Uterus (tissue), 4 donors: ENCODE measurements around the gene RIMBP3B. TPM values are rescaled to one million over a fixed set of nuclear protein-coding genes. Genes with fewer than 3 reads are reported as not detected.
"Not testable (repeated sequence)": the region's sequence is repeated elsewhere in the genome, so short reads cannot be mapped to it uniquely, and the experiment has no call there.

ENCODE experiments used
- DNase-seq, 2 donors: peaks; one replicate each; pipeline ENCODE4 v3.0.0-alpha.2; 2019 to 2020
- H3K27ac ChIP-seq, 2 donors: fragments of 200-600 bp; sonication (generic); 1 replicate in 1 of 2; 2 replicates in 1 of 2; pipeline ENCODE4 v1.5.1; 2016 to 2018
- H3K27me3 ChIP-seq, 2 donors: fragments of 200-600 bp; sonication (generic); one replicate each; pipeline ENCODE4 v1.5.1; 2018 to 2019; ENCODE audit warnings: control low read depth in 1 of 2
- H3K36me3 ChIP-seq, 2 donors: fragments of 200-600 bp; sonication (generic); one replicate each; pipeline ENCODE4 v1.5.1; 2019; ENCODE audit warnings: control low read depth in 1 of 2
- H3K4me1 ChIP-seq, 2 donors: fragments of 200-600 bp; sonication (generic); one replicate each; pipeline ENCODE4 v1.5.1; 2018 to 2019; ENCODE audit warnings: control low read depth in 1 of 2
- H3K4me3 ChIP-seq, 2 donors: fragments of 200-600 bp; sonication (generic); 1 replicate in 1 of 2; 2 replicates in 1 of 2; pipeline ENCODE4 v1.5.1; 2018 to 2019; ENCODE audit warnings: mild to moderate bottlenecking in 1 of 2
- H3K9me3 ChIP-seq, 2 donors: fragments of 200-600 bp; sonication (generic); one replicate each; pipeline ENCODE4 v1.5.1; 2019; ENCODE audit warnings: control low read depth in 1 of 2
- intact Hi-C: fragments of 100-400 bp; cut with DNase I; formaldehyde crosslinking; loops from one replicate; pipeline ENCODE4 v1.15.1; 2023; ENCODE audit warnings: low total_unique reads
- total RNA-seq, 4 donors: library from RNA; depleted of rRNA in 3 of 4; stranded (reverse); fragments of >200 nt in 3 of 4; gene quantifications; one replicate each; pipeline versions ENCODE4 v1.1.0 to v1.2.4, GENCODE V29; 2014 to 2023
- donor health status: DM: yes; HTN: yes; CAD: no.

Gene RIMBP3B, protein sequence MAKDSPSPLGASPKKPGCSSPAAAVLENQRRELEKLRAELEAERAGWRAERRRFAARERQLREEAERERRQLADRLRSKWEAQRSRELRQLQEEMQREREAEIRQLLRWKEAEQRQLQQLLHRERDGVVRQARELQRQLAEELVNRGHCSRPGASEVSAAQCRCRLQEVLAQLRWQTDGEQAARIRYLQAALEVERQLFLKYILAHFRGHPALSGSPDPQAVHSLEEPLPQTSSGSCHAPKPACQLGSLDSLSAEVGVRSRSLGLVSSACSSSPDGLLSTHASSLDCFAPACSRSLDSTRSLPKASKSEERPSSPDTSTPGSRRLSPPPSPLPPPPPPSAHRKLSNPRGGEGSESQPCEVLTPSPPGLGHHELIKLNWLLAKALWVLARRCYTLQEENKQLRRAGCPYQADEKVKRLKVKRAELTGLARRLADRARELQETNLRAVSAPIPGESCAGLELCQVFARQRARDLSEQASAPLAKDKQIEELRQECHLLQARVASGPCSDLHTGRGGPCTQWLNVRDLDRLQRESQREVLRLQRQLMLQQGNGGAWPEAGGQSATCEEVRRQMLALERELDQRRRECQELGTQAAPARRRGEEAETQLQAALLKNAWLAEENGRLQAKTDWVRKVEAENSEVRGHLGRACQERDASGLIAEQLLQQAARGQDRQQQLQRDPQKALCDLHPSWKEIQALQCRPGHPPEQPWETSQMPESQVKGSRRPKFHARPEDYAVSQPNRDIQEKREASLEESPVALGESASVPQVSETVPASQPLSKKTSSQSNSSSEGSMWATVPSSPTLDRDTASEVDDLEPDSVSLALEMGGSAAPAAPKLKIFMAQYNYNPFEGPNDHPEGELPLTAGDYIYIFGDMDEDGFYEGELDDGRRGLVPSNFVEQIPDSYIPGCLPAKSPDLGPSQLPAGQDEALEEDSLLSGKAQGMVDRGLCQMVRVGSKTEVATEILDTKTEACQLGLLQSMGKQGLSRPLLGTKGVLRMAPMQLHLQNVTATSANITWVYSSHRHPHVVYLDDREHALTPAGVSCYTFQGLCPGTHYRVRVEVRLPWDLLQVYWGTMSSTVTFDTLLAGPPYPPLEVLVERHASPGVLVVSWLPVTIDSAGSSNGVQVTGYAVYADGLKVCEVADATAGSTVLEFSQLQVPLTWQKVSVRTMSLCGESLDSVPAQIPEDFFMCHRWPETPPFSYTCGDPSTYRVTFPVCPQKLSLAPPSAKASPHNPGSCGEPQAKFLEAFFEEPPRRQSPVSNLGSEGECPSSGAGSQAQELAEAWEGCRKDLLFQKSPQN (N-terminal part only)
- total RNA-seq: under 1 TPM in 2 of 4 donors, not detected in 2; 0.27 to 0.41 TPM

DNA sequence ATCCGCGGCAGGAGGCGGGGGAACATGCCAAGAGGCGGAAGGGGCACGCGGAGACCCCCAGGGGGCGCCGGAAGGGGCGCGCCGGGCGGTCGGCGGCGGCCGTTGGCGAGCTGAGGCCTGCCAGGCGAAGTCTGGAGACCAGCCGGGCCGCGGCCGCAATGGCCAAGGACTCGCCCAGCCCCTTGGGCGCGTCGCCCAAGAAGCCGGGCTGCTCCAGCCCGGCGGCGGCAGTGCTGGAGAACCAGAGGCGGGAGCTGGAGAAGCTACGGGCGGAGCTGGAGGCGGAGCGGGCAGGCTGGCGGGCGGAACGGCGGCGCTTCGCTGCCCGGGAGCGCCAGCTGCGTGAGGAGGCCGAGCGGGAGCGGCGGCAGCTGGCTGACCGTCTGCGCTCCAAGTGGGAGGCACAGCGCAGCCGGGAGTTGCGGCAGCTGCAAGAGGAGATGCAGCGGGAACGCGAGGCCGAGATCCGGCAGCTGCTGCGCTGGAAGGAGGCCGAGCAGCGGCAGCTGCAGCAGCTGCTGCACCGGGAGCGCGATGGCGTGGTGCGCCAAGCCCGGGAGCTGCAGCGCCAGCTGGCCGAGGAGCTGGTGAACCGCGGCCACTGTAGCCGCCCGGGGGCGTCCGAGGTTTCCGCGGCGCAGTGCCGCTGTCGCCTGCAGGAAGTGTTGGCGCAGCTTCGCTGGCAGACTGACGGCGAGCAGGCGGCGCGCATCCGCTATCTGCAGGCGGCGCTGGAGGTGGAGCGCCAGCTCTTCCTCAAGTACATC is at the start of gene RIMBP3B:
Gene RIMBP3B (plus strand): TSS at position 51 of the 767 bp plus-strand sequence. CDS start 108 bp downstream, at position 159.
- H3K9me3 ChIP-seq, H3K27ac ChIP-seq, H3K4me3 ChIP-seq, H3K36me3 ChIP-seq, intact Hi-C loops, DNase-seq, H3K4me1 ChIP-seq, H3K27me3 ChIP-seq: not testable (repeated sequence)

DNA sequence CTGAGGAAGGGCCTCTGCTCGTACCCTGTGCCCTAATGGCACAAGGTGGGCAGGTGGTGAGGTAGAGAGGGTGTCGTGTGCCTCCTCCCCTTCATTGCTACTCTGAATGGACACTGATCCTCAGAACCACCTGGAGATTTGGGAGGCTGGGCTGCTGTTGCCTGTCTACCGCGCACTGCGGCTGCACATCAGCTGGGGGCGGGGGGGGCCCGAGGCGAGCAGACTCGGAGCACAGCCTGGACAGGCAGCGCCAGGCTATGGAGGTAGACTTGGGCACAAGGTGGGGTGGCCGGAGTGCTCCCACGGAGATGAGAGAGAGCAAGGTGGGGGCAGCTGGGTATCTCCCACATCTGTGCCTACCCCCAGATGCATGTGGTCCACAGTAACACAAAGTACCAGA is 26.0 kb upstream of the RIMBP3B start:
- DNase-seq, H3K27ac ChIP-seq, H3K36me3 ChIP-seq, H3K9me3 ChIP-seq, H3K4me3 ChIP-seq, intact Hi-C loops, H3K27me3 ChIP-seq, H3K4me1 ChIP-seq: not testable (repeated sequence)

DNA sequence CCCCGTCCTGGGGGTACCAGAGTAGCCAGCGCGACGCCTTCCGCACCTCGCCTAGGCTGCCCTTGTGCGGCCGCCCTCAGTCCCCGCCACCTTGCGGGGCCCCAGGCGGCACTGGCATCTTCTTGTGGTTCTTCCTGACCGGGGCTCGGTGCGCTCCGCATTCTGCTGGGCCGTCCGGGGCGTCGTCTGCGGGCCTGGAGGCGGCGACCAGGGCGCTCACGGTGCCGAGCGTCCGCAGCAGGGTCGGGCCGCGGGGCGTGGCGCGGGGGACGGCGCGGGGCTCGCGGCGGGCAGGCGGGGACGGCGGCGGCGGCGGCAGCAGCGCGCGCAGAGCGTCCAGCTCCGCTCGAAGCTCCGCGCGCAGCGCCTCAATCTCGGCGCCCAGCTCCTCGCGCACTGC is 23.0 kb upstream of the RIMBP3B start:
- H3K36me3 ChIP-seq, intact Hi-C loops, H3K4me1 ChIP-seq, H3K4me3 ChIP-seq, H3K9me3 ChIP-seq, H3K27me3 ChIP-seq, H3K27ac ChIP-seq, DNase-seq: not testable (repeated sequence)

DNA sequence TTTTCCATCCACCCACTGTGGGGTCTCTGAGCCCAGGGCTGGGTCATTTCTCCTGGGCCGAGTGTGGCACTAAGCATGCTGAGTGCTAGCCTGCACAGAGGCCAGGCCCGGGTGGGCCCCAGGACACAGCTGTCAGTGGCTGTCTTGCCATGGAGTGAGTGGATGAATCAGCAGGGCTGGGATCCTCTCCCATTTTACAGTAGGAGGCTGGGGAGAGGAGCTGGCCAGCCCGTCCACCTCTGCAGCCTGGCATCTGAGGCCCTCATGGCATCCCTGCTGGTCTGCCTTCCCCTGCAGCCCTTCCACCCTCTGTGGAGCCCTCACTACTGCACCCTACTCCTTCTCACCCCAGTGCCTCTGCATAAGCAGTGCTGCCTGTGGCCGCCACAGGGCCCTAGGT is 21.1 kb upstream of the RIMBP3B start:
- H3K27me3 ChIP-seq, H3K27ac ChIP-seq, H3K4me1 ChIP-seq, H3K36me3 ChIP-seq, DNase-seq, H3K9me3 ChIP-seq, H3K4me3 ChIP-seq, intact Hi-C loops: not testable (repeated sequence)

DNA sequence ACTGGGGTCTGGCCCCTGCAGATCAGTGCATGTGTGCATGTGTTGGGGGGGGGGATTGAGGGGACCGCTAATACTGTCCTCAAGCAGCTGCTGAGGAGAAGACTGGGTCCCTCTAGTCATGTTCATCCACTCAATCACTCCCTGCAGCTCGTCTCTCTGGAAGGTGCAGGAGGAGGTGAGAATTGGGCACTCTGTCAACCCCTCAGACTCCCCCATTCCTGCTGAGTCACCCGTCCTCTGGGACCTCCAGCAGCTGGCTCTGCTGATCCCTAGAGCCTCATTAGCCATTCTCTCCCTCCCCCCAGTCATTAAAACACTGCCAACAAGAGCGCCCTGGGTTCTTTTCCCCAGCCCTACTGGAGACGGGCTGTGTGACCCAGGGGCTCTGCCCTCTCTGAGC is 20.5 kb upstream of the RIMBP3B start:
- H3K36me3 ChIP-seq, H3K27me3 ChIP-seq, intact Hi-C loops, H3K27ac ChIP-seq, H3K4me3 ChIP-seq, H3K9me3 ChIP-seq, DNase-seq, H3K4me1 ChIP-seq: not testable (repeated sequence)

DNA sequence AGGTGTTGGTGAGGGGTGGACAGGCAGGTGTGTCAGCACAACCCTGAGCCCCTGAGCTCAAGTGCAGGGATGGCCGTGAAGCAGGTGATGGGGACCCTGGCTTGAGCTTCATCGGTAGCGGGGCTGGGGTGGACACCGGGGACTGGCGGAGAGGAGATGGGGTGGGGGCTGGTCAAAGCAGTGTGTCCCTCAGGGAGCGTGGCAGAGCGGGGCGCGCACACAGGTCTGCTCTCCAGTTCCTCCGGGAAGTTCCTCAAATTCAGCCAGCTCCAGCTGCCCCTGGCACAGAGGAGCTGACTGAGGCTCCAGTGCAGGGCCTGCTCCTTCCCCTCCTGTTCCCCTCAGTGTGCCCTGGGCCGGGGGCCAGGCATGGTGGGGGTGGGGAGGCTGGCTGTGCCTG is 19.7 kb upstream of the RIMBP3B start:
- H3K27ac ChIP-seq, intact Hi-C loops, DNase-seq, H3K36me3 ChIP-seq, H3K9me3 ChIP-seq, H3K27me3 ChIP-seq, H3K4me3 ChIP-seq, H3K4me1 ChIP-seq: not testable (repeated sequence)

DNA sequence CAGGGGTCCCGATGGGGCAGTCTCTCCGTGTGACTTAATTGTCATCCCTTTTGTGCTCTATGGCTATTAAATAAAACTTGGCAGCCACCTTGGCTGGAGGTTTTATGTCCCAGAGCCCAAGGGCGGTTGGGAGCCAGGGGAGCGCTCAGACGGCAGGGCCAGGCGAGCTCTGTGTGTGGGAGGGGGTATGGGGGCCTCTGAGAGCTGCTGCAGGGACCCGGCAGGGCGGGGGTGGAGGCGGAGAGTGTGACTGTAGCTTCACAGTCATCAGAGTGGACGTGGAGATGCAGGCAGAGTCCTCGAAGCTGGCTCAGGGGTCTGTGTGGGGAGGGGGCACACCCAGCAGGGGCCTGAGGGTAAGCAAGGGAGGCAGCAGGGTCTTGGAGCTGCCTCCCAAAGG is 19.2 kb upstream of the RIMBP3B start:
- DNase-seq, intact Hi-C loops, H3K4me3 ChIP-seq, H3K4me1 ChIP-seq, H3K27me3 ChIP-seq, H3K9me3 ChIP-seq, H3K27ac ChIP-seq, H3K36me3 ChIP-seq: not testable (repeated sequence)

DNA sequence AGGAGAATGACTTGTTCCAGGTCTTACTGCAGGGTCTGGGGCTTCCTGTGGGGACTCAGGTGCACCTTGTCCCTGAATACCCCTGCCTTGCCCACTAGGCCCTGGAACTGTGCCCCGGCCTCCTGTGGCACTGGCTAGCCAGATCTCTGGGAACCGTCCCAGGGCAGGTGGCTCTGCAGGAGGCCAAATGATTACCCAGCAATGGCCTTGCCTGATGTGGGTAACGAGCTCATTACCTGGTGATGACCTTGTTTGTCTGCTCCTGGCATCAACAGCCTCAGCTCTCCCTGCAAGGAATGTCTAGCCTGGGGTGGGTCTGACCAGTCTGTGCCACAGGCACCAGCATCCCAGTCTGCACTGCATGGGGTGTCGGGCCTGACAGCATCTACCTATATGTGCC is 18.2 kb upstream of the RIMBP3B start:
- H3K27ac ChIP-seq, H3K36me3 ChIP-seq, H3K27me3 ChIP-seq, H3K4me3 ChIP-seq, H3K9me3 ChIP-seq, DNase-seq, H3K4me1 ChIP-seq, intact Hi-C loops: not testable (repeated sequence)

DNA sequence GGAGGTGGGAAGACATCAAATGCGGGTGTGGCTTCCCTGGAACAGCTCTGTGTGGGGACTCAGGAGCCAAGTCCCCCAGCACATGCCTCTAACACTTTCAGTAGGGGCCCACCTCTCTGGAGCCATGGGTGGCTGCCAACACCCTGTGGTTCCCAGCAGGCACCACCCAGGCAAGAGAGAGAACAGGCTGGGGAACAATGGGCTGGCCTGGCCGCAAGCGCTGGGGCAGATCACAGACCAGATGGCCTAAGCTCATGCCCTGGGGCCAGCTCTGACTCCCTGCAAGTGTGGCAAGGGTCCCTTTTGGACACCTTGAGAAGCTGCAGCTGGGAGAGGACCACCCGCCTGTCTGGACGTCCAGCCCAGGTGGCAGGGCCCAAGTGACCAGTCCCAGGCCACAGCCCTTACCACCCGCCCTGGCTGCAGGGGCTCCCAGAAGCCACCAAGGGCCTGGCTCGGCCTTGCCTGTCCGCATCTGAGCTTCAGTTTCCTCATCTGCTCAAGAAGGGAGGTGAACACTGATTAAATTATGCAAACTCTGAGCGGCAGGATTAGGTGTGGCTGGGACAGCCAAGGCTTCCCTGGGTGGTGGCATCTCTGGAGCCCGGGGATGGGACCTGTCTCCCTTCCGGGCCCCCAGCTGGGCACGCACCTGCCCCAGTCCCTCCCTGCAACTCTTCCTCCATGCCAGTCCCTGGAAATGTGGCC is 14.8 kb upstream of the RIMBP3B start:
- H3K27me3 ChIP-seq, H3K4me1 ChIP-seq, H3K4me3 ChIP-seq, H3K27ac ChIP-seq, H3K9me3 ChIP-seq, intact Hi-C loops, DNase-seq, H3K36me3 ChIP-seq: not testable (repeated sequence)

DNA sequence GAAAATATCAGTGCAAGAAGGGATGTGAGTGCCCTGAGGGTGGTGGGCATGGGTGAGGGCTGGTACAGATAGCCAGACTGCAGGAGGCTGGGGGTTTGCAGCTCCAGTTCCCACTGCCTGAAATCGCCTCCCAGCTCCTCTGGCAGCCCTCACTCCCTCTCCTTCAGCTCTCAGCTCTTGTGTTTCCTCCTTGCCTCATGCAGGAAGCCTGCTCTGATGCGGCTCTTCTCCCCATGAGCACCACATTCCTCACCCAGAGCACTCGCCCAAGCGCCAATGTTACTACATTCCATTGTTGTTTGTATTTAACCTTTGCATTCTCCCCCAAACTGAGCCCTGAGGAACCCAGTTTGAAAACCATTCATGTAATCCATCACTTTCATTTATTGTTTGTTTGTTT is 7.7 kb upstream of the RIMBP3B start:
- H3K27me3 ChIP-seq: not testable (repeated sequence)

DNA sequence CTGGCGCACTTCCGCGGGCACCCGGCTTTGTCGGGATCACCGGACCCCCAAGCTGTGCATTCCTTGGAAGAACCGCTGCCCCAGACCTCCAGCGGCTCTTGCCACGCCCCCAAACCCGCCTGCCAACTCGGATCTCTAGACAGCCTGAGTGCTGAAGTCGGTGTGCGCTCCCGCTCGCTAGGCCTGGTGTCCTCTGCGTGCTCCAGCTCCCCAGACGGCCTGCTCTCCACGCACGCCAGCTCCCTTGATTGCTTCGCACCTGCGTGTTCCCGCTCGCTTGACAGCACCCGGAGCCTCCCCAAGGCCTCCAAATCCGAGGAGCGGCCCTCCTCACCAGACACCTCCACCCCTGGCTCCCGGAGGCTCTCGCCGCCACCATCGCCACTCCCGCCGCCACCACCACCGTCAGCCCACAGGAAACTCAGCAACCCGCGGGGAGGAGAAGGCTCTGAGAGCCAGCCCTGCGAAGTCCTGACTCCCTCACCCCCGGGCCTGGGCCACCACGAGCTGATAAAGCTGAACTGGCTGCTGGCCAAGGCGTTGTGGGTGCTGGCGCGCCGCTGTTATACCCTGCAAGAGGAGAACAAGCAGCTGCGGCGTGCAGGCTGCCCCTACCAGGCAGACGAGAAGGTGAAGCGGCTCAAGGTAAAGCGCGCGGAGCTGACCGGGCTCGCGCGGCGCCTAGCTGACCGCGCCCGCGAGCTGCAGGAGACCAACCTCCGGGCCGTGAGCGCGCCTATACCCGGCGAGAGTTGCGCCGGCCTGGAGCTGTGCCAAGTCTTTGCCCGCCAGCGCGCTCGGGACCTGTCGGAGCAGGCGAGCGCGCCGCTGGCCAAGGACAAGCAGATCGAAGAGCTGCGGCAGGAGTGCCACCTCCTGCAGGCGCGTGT is 1.2 kb downstream of the RIMBP3B start:
- intact Hi-C loops, DNase-seq, H3K4me1 ChIP-seq: not testable (repeated sequence)

More for the DNA sequence above, 7.7 kb upstream of the RIMBP3B start:
- H3K36me3 ChIP-seq, H3K9me3 ChIP-seq, H3K4me3 ChIP-seq, DNase-seq, H3K27ac ChIP-seq, intact Hi-C loops, H3K4me1 ChIP-seq: not testable (repeated sequence)

More for the DNA sequence above, 1.2 kb downstream of the RIMBP3B start:
- H3K4me3 ChIP-seq, H3K27ac ChIP-seq, H3K9me3 ChIP-seq, H3K36me3 ChIP-seq, H3K27me3 ChIP-seq: not testable (repeated sequence)
